Measurements from ENCODE around the gene BAG1. TPM values are rescaled to one million over a fixed set of nuclear protein-coding genes. Genes with fewer than 3 reads are reported as not detected.

The BAG1 gene
- total and polyA plus RNA-seq, 2 donors (not counting 1 experiment from before 2014, with no cell fraction given): 19.7 to 60.2 TPM

DNA sequence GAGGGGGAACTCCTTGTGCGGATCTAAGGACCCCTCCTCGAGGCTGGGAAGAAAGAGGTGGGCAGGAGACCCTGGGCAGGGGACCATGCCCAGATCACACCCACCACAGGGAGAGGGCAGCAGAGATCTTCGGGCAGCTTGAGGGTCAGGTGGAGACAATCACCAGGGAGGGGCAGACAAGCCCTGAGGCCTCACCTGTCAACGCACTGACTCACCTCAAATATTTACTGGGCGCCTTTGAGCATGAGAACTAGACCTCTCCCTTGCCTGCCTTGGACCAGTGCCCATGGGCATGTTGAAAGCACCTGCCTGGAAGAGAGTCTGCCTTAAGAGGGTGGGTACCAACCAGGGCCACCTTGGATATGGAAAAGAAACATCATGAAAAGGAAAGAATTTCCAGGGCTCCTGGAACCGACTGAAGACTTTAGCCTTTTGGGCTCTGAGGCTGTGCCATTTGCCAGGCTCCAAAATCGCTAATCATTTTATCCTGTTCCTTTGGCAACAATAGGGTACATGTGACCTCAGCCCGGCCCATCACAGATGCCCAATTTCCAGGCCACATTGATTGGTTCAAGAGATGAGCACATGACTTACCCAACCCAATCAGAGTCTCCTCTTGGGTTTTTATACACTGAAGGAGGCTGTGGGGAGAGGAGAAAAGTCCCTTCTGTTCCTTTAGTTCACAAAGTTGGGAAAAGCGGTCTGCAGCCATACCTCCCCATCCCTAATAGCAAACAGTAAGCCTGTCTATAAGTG, 35.0 kb downstream of the BAG1 start:
- no peaks in the 10 kb centered on the region for H3K9me3 ChIP-seq (ENCODE audit: control extremely low read depth in 1 of 3, control insufficient read depth in 2 of 3, insufficient read depth in 1 of 3, low read length in 2 of 3)
- intact Hi-C loops (cut with micrococcal nuclease): loop anchor here (5.0 to 10.0 kb wide), 3 partner anchors 42 to 645 kb away; partner anchors contain the start of gene DNAJA1
- no peak overlapping the region for H3K4me2 ChIP-seq (replicated peaks; ENCODE audit: low read depth, low read length, poor library complexity, severe bottlenecking)
- no peaks in the 10 kb centered on the region for H3K79me2 ChIP-seq (ENCODE audit: control insufficient read depth, insufficient read depth, low read length)
- 98% methylated on average over 5 of the region's 9 CpGs for WGBS (ENCODE audit: insufficient coverage)
- H3K4me3 Mint-ChIP-seq: no peak overlapping the region
- ATAC-seq (ENCODE audit: low read depth) (no peak), DNase-seq (no peak)
- no peaks in the 10 kb centered on the region for H3K27me3 ChIP-seq (replicated peaks in 1 of 4; ENCODE audit: control extremely low read depth in 1 of 4, control insufficient read depth in 3 of 4, insufficient read depth in 4 of 4, low read length in 3 of 4)
- H3K27ac ChIP-seq (ENCODE audit: low read length in 2 of 2): no peak overlapping the region
- H3K4me1 ChIP-seq (ENCODE audit: control insufficient read depth in 2 of 2, insufficient read depth in 2 of 2, low read length in 2 of 2): peaks cover 20 to 23% of the 10 kb centered on the region in 2 donors
- H3K4me3 ChIP-seq (ENCODE audit: control extremely low read depth in 1 of 5, extremely low read depth in 1 of 5, insufficient read depth in 1 of 5, low read depth in 2 of 5, low read length in 4 of 5): no peak overlapping the region
- H3K36me3 ChIP-seq (replicated peaks in 1 of 2; ENCODE audit: control extremely low read depth in 1 of 2, control insufficient read depth in 1 of 2, extremely low read depth in 1 of 2, insufficient read depth in 2 of 2, low read length in 1 of 2): no peaks in the 10 kb centered on the region
- no peak overlapping the region for H3K9ac ChIP-seq (ENCODE audit: low read length)
- H2AFZ ChIP-seq (ENCODE audit: insufficient read depth, low read depth, low read length, poor library complexity, severe bottlenecking): no peak overlapping the region
- no peaks in the 10 kb centered on the region for H4K20me1 ChIP-seq (ENCODE audit: control insufficient read depth, insufficient read depth, low read length, poor library complexity, severe bottlenecking)
- peaks cover 26% of the 10 kb centered on the region for H3K4me1 Mint-ChIP-seq
- TF ChIP-seq, protein P1, sequence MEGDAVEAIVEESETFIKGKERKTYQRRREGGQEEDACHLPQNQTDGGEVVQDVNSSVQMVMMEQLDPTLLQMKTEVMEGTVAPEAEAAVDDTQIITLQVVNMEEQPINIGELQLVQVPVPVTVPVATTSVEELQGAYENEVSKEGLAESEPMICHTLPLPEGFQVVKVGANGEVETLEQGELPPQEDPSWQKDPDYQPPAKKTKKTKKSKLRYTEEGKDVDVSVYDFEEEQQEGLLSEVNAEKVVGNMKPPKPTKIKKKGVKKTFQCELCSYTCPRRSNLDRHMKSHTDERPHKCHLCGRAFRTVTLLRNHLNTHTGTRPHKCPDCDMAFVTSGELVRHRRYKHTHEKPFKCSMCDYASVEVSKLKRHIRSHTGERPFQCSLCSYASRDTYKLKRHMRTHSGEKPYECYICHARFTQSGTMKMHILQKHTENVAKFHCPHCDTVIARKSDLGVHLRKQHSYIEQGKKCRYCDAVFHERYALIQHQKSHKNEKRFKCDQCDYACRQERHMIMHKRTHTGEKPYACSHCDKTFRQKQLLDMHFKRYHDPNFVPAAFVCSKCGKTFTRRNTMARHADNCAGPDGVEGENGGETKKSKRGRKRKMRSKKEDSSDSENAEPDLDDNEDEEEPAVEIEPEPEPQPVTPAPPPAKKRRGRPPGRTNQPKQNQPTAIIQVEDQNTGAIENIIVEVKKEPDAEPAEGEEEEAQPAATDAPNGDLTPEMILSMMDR (IDR thresholded peaks at IDR 0.05): no peak
- TF ChIP-seq EZH2 (IDR thresholded peaks at IDR 0.05; ENCODE audit: borderline replicate concordance, insufficient read depth, low read depth, low read length, poor library complexity, severe bottlenecking): no peak
- no peaks in the 10 kb centered on the region for H3K9me3 Mint-ChIP-seq (ENCODE audit: insufficient read depth)
- CTCF ChIA-PET: interaction anchor here (0.8 to 8.4 kb wide), 2 partner anchors 35 to 150 kb away, joined by 3 to 217 read pairs; partner anchors contain the start of genes BAG1, CHMP5 and SMU1
- POLR2A ChIA-PET: no interaction called here
- H3K27me3 Mint-ChIP-seq: peaks cover 4% of the 10 kb centered on the region
- no peak overlapping the region for H3K27ac Mint-ChIP-seq

DNA sequence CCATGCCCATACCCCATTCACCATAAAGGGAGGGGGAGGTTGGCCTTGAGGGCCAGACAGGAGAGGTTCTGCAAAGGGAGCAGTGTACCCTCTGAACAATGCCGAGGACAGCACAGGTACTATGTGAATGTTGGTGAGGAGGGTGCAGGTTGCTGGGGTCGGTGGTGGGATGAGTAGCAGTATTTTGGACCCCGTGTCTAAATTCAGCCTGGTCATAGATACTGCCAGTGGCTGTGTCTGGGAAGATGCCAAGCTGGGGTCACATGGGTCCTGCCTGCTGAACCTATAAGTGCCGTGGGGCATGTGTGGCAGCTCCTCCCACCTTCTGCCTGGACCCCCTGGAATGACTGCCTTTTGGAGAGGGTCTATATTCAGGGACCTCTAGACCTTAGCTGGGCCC, 35.9 kb downstream of the BAG1 start:
- H3K36me3 ChIP-seq (replicated peaks in 1 of 2; ENCODE audit: control extremely low read depth in 1 of 2, control insufficient read depth in 1 of 2, extremely low read depth in 1 of 2, insufficient read depth in 2 of 2, low read length in 1 of 2): no peaks in the 10 kb centered on the region
- H3K27me3 Mint-ChIP-seq: peaks cover 4% of the 10 kb centered on the region
- no peaks in the 10 kb centered on the region for H3K9me3 Mint-ChIP-seq (ENCODE audit: insufficient read depth)
- no peak overlapping the region for H3K27ac ChIP-seq (ENCODE audit: low read length in 2 of 2)
- no peak overlapping the region for H3K4me2 ChIP-seq (replicated peaks; ENCODE audit: low read depth, low read length, poor library complexity, severe bottlenecking)
- ATAC-seq (ENCODE audit: low read depth): no peak
- H4K20me1 ChIP-seq (ENCODE audit: control insufficient read depth, insufficient read depth, low read length, poor library complexity, severe bottlenecking): no peaks in the 10 kb centered on the region
- H2AFZ ChIP-seq (ENCODE audit: insufficient read depth, low read depth, low read length, poor library complexity, severe bottlenecking): no peak overlapping the region
- H3K27me3 ChIP-seq (replicated peaks in 1 of 4; ENCODE audit: control extremely low read depth in 1 of 4, control insufficient read depth in 3 of 4, insufficient read depth in 4 of 4, low read length in 3 of 4): no peaks in the 10 kb centered on the region
- H3K4me1 ChIP-seq (ENCODE audit: control insufficient read depth in 2 of 2, insufficient read depth in 2 of 2, low read length in 2 of 2): peaks cover 20 to 23% of the 10 kb centered on the region in 2 donors
- WGBS (ENCODE audit: insufficient coverage): 82% methylated on average over 4 of the region's 4 CpGs
- H3K27ac Mint-ChIP-seq: peak overlapping the region; percentile 20
- CTCF ChIA-PET: interaction anchor here (0.8 to 8.4 kb wide), 2 partner anchors 36 to 149 kb away, joined by 3 to 217 read pairs; partner anchors contain the start of genes BAG1, CHMP5 and SMU1
- no peak overlapping the region for H3K4me3 Mint-ChIP-seq
- POLR2A ChIA-PET: interaction anchor here (0.9 kb wide), 1 partner anchor 93 kb away, joined by 3 read pairs; no protein-coding TSS in a partner anchor
- H3K4me1 Mint-ChIP-seq: peaks cover 28% of the 10 kb centered on the region
- intact Hi-C loops (cut with micrococcal nuclease): loop anchor here (5.0 to 10.0 kb wide), 3 partner anchors 41 to 644 kb away; partner anchors contain the start of gene DNAJA1
- H3K4me3 ChIP-seq (ENCODE audit: control extremely low read depth in 1 of 5, extremely low read depth in 1 of 5, insufficient read depth in 1 of 5, low read depth in 2 of 5, low read length in 4 of 5): no peak overlapping the region
- H3K9ac ChIP-seq (ENCODE audit: low read length): no peak overlapping the region
- no peak for DNase-seq
- H3K9me3 ChIP-seq (ENCODE audit: control extremely low read depth in 1 of 3, control insufficient read depth in 2 of 3, insufficient read depth in 1 of 3, low read length in 2 of 3): no peaks in the 10 kb centered on the region
- no peak for TF ChIP-seq EZH2 (IDR thresholded peaks at IDR 0.05; ENCODE audit: borderline replicate concordance, insufficient read depth, low read depth, low read length, poor library complexity, severe bottlenecking)
- TF ChIP-seq, protein P1 (IDR thresholded peaks at IDR 0.05): no peak
- H3K79me2 ChIP-seq (ENCODE audit: control insufficient read depth, insufficient read depth, low read length): no peaks in the 10 kb centered on the region

Data from B cell (primary cell).